KMS-11 (cell line): ENCODE measurements around the gene OR2G2.

Experiments used
- H2AFZ ChIP-seq: fragments of 200-600 bp; sonication (generic); 2 replicates; pipeline ENCODE4 v1.6.1; 2016; ENCODE audit warnings: antibody characterized with exemption, mixed run types, low read depth
- H3K27ac ChIP-seq: fragments of 200-600 bp; sonication (generic); 2 replicates; pipeline ENCODE4 v1.6.1; 2016; ENCODE audit warnings: mild to moderate bottlenecking, mixed run types
- H3K27me3 ChIP-seq: fragments of 200-600 bp; sonication (generic); 2 replicates; pipeline ENCODE4 v1.6.1; 2017; ENCODE audit warnings: mild to moderate bottlenecking, low read depth, mixed run types, moderate library complexity; ENCODE audit not compliant: insufficient read depth
- H3K36me3 ChIP-seq: fragments of 200-600 bp; sonication (generic); 2 replicates; pipeline ENCODE4 v1.6.1; 2017; ENCODE audit warnings: mild to moderate bottlenecking, mixed run types; ENCODE audit not compliant: insufficient read depth
- H3K4me1 ChIP-seq: fragments of 200-600 bp; sonication (generic); 2 replicates; pipeline ENCODE4 v1.6.1; 2016; ENCODE audit warnings: mild to moderate bottlenecking, low read depth, mixed run types; ENCODE audit not compliant: poor library complexity, severe bottlenecking
- H3K4me2 ChIP-seq: fragments of 200-600 bp; sonication (generic); 2 replicates; pipeline ENCODE4 v1.7.0; 2016; ENCODE audit warnings: mild to moderate bottlenecking, mixed run types
- H3K4me3 ChIP-seq: fragments of 200-600 bp; sonication (generic); IDR thresholded peaks from 2 replicates; pipeline ENCODE4 v1.6.1; 2017; ENCODE audit warnings: low read depth, low read length, mixed read lengths; ENCODE audit not compliant: insufficient read depth
- H3K79me2 ChIP-seq: fragments of 200-600 bp; sonication (generic); 2 replicates; pipeline ENCODE4 v1.6.1; 2016; ENCODE audit warnings: low read depth, mixed run types; ENCODE audit not compliant: insufficient read depth
- H3K9ac ChIP-seq: fragments of 200-600 bp; sonication (generic); 2 replicates; pipeline ENCODE4 v1.6.1; 2016; ENCODE audit warnings: mild to moderate bottlenecking, mixed run types
- H4K20me1 ChIP-seq: fragments of 200-600 bp; sonication (generic); 2 replicates; pipeline ENCODE4 v1.6.1; 2016; ENCODE audit warnings: mild to moderate bottlenecking, mixed run types; ENCODE audit not compliant: insufficient read depth
- TF ChIP-seq, protein P1 (sequence below): fragments of 200-600 bp; sonication (generic); conservative IDR thresholded peaks from 2 replicates; pipeline ENCODE4 v1.6.1; 2017; ENCODE audit warnings: low read depth, mild to moderate bottlenecking, antibody characterized with exemption, low read length, moderate library complexity, mixed read lengths

The OR2G2 gene

DNA sequence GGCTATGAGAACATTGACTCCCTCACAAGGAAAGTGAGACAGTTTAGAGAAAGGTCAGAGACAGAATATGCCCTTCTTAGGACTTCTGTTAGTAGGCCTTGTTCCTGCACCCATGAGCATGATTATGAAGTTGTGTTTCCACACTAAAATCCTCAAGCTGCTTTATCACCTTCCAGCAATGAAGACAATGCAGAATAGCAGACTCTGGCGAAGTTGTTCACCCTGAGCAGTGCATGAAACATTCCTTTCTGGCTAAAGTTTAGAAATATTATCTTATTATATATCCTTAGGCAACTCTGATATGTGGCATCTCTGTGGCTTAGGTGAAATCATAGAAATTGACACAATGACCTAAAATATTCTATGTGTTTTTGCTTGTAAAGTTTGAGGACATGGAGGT, 13.9 kb upstream of the OR2G2 start:
- Histone ChIP-seq H3K36me3 (no peaks in the 10 kb centered on the region), H3K79me2 (no peaks in the 10 kb centered on the region), H3K4me3 (no peak overlapping the region), H3K4me2 (no peak overlapping the region), H3K4me1 (no peaks in the 10 kb centered on the region), H3K9ac (no peak overlapping the region), H2AFZ (no peak overlapping the region), H4K20me1 (no peaks in the 10 kb centered on the region), H3K27me3 (no peaks in the 10 kb centered on the region), H3K27ac (no peak overlapping the region)
- TF ChIP-seq, protein P1, sequence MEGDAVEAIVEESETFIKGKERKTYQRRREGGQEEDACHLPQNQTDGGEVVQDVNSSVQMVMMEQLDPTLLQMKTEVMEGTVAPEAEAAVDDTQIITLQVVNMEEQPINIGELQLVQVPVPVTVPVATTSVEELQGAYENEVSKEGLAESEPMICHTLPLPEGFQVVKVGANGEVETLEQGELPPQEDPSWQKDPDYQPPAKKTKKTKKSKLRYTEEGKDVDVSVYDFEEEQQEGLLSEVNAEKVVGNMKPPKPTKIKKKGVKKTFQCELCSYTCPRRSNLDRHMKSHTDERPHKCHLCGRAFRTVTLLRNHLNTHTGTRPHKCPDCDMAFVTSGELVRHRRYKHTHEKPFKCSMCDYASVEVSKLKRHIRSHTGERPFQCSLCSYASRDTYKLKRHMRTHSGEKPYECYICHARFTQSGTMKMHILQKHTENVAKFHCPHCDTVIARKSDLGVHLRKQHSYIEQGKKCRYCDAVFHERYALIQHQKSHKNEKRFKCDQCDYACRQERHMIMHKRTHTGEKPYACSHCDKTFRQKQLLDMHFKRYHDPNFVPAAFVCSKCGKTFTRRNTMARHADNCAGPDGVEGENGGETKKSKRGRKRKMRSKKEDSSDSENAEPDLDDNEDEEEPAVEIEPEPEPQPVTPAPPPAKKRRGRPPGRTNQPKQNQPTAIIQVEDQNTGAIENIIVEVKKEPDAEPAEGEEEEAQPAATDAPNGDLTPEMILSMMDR = no peak

DNA sequence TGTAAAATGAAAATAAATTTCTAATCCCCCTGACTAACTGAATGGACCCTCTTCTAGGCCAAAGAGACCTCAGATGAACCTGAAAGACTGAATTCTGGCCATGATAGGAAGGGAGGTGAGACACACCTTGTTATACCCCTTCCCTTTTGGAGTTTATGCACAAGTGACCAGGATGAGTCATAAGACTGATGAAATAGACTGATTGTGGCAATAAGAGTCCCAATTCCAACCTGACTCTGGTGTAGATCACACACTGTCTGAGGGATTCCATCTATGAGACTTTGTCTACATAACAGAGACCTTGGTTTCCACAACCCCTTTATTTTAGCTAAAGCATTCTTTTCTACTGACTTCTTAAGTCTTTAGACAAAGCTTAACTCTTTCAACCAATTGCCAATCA, 13.5 kb upstream of the OR2G2 start:
- H3K4me3 ChIP-seq = no peak overlapping the region
- no peaks in the 10 kb centered on the region for H3K79me2 ChIP-seq
- H2AFZ ChIP-seq = no peak overlapping the region
- no peak overlapping the region for H3K4me2 ChIP-seq
- no peaks in the 10 kb centered on the region for H3K27me3 ChIP-seq
- no peak overlapping the region for H3K27ac ChIP-seq
- no peaks in the 10 kb centered on the region for H4K20me1 ChIP-seq
- TF ChIP-seq, protein P1 = no peak
- H3K9ac ChIP-seq = no peak overlapping the region
- no peaks in the 10 kb centered on the region for H3K36me3 ChIP-seq
- H3K4me1 ChIP-seq = no peaks in the 10 kb centered on the region

DNA sequence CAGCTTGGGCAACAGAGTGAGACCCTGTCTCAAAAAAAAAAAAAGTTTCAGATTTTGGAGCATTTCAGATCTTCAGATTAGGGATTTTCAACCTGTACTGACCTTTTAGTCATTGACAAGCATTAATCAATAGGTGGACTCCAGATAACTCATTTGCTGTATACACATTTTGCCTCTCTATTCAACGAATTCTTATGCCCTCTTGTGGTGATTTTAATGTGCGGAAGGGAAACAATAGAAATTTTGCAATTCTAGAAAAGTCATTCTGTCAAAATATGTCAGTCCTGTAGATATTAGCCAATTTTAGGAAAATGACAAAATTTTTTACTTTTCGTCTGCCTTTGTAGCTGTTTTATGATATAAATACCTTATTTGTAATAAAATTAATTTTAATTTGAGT, 11.6 kb upstream of the OR2G2 start:
- TF ChIP-seq, protein P1 = peak; percentile 44; the same call in 1 of the 2 replicates
- Histone ChIP-seq H3K27ac (no peak overlapping the region), H3K79me2 (no peaks in the 10 kb centered on the region), H2AFZ (no peak overlapping the region), H3K4me1 (no peaks in the 10 kb centered on the region), H3K4me2 (no peak overlapping the region), H4K20me1 (no peaks in the 10 kb centered on the region), H3K4me3 (no peak overlapping the region), H3K36me3 (no peaks in the 10 kb centered on the region), H3K9ac (no peak overlapping the region), H3K27me3 (no peaks in the 10 kb centered on the region)

DNA sequence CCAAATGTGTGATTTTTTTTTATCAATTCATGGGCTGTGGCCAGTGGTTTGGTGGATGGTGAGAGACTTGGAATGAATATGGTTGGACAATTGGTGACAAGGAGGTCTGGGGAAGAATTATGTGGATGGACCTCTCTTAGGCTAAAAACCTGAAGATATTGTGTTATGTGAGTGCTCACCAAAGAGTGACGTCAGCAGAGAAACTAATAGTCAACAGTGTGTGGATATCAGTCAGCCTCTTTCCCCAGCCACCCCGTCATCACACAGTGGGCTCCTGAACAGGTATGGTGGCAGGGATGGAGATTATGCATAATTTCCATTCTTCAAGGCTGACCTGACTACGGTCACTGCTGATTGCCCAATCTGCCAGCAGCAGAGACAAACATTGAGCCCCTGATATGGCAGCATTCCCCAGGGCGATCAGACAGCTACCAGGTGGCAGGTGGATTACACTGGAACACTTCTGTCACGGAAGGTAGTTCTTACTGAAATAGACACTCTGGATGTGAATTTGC, 9.2 kb upstream of the OR2G2 start:
- H4K20me1 ChIP-seq = no peaks in the 10 kb centered on the region
- H3K79me2 ChIP-seq = no peaks in the 10 kb centered on the region
- TF ChIP-seq, protein P1 = no peak
- H3K36me3 ChIP-seq = no peaks in the 10 kb centered on the region
- no peak overlapping the region for H3K4me2 ChIP-seq
- H3K27me3 ChIP-seq = no peaks in the 10 kb centered on the region
- no peak overlapping the region for H2AFZ ChIP-seq
- H3K9ac ChIP-seq = no peak overlapping the region
- no peak overlapping the region for H3K4me3 ChIP-seq
- H3K4me1 ChIP-seq = no peaks in the 10 kb centered on the region
- H3K27ac ChIP-seq = no peak overlapping the region

DNA sequence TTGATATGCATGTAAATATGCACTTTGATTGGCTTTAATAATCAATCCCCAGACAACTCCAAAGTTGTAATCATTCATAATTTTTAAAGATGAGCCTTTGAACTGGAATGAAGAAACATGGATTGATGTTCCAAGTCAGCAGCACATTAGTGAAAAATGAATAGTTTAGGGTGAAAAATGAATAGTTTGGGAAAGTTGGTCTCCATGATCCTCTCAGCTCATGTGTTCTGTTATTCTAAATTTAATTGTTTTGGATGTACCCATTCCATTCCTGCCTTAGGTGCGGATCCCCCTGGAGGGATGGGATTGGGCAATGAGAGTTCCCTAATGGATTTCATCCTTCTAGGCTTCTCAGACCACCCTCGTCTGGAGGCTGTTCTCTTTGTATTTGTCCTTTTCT, 17.1 kb downstream of the OR2G2 start, which contains the start of gene OR2G3:
Gene OR2G3, plus strand, starts transcription at position 301 of the 400 bp plus-strand sequence. Its CDS starts 0 bp downstream, at position 301.
- no peak within 1 kb of the TSS for H2AFZ ChIP-seq
- H3K36me3 ChIP-seq = no peaks in the 10 kb centered on the region
- H3K4me3 ChIP-seq = no peak within 1 kb of the TSS
- no peaks in the 10 kb centered on the region for H3K79me2 ChIP-seq
- TF ChIP-seq, protein P1 = no peak
- no peaks in the 10 kb centered on the region for H3K4me1 ChIP-seq
- H3K27me3 ChIP-seq = no peaks in the 10 kb centered on the region
- H3K9ac ChIP-seq = no peak within 1 kb of the TSS
- H3K27ac ChIP-seq = no peak within 1 kb of the TSS
- no peaks in the 10 kb centered on the region for H4K20me1 ChIP-seq
- H3K4me2 ChIP-seq = no peak within 1 kb of the TSS
